T-helper 9 cell (primary cell): Measurements from ENCODE around the gene SPDYE16.
"Not testable (repeated sequence)": the region's sequence is repeated elsewhere in the genome, so short reads cannot be mapped to it uniquely, and the experiment has no call there.

ENCODE experiments used
- DNase-seq: peaks from one replicate; pipeline ENCODE4 v3.0.0-alpha.2; 2020
- total RNA-seq, 2 donors: gene quantifications; one replicate each; lab custom pipeline; 2026; lab: John Stamatoyannopoulos, UW

Gene SPDYE16
- total RNA-seq = 0 reads per million in 2 donors

- DNase-seq = not testable (repeated sequence)
Observed at GRCh38 chr7:76543197-76543596, at the start of gene SPDYE16. Gene SPDYE16 (minus strand): TSS chr7:76543297. CDS start chr7:76541459, 1,838 bp downstream.

DNA sequence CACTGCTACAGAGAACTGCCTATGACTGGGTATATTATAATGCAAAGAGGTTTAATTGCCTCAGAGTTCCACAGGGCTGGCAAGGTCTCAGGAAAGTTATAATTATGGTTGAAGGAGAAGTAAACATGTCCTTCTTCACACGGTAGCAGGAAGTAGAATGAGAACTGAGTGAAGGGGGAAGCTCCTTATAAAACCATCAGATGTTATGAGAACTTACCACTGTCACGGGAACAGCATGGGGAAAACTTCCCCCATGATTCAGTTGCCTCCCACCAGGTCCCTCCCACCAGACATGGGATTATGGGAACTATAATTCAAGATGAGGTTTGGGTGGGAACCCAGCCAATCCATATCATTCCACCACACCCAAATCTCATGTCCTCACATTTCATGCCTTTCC lies 49.6 kb upstream of the SPDYE16 start:
- DNase-seq = not testable (repeated sequence)

DNA sequence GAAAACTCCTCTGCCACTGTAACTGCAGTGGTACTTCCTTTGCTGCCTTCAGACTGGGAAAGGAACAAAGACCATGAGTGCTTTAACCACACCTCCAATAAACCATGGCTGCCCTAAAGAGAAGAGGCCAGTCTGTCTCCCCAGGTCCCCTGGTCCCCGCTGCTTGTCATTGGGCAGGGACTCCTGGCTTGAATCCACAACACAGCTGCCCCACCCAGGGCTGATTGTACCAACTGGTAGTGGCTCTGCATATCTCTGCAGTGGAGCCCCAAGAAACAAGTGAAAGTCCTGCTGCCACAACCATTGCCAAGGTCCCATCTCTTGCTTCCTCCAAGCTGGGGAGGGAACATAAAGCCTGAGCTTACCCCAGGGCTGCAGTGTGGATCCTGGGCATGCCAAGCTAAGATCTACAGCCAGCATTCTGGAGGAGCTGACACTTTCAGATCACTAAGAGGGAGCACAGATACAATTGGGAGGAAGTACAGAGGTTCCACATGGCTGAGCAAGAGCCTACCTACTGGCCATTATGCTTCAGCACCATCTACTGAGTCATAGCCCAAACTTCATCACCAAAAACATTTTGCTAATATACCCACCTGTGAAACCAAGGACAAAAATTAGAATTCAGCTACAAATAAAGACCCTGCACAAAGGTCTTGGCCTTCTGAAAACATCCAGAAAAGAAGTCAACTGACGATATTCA lies 48.7 kb upstream of the SPDYE16 start:
- DNase-seq = not testable (repeated sequence)

DNA sequence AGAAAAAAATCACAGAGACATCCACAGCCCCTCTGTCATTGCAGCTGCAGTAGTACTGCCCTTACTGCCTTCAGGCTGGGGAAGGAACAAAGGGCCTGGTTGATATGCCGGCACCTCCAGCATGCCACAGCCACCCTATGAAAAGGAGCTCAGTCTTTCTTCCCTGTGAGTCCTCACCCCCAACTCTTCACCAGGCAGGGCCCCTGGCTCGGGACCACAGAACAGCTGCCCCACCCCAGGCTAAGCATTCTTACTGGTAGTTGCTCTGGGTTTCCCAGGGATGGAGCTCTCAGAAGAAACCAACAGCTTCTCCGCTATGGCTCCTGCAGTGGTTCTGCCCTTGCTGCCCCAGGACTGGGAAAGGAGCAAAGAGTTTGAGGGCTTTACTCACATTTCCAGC lies 47.9 kb upstream of the SPDYE16 start:
- not testable (repeated sequence) for DNase-seq

- DNase-seq = not testable (repeated sequence)
Observed at GRCh38 chr7:76588586-76588985, 45.5 kb upstream of the SPDYE16 start.

GRCh38 chr7:76586585-76587315 lies 43.7 kb upstream of the SPDYE16 start:
- not testable (repeated sequence) for DNase-seq

GRCh38 chr7:76583636-76584281 lies 40.7 kb upstream of the SPDYE16 start:
- not testable (repeated sequence) for DNase-seq

DNA sequence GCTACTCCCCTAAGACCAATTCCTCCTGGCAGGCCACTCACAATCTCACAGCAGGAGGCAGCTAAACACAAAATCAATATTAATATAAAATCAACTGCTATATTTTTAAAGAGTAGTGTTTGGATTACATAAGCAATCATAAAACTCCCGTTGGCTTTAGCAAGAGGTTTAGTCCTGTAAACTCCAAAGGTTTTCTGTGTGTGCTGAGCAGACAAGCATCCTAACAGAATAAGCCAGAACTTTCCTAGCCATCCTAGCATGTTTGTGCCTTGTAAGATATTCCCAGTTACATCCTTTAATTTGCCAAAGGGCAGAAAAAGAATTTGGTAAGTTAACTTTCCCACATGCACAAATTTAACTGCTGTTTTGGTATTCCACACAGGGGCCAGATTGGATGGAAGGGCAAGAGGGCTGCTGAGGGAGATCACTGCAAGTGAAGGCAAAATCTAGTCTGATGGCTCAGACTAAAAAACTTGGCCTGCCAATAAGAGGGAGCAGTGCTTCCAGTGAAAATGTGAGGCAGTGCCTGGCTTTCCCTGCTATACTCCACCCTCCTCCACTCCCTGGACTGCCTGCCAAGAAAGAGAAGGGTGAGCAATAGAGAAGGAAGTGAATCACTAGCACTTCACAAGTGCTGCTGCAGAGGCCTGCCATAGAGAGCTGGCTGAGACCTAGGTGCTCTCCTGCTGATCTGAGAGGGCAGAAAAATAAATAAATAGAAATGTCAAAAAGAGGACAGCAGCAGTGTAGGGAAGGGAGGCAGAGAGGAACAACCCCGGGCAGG lies 39.9 kb upstream of the SPDYE16 start:
- not testable (repeated sequence) for DNase-seq

- not testable (repeated sequence) for DNase-seq
Observed at GRCh38 chr7:76575919-76576655, 33.0 kb upstream of the SPDYE16 start.

GRCh38 chr7:76575431-76575830 lies 32.3 kb upstream of the SPDYE16 start:
- not testable (repeated sequence) for DNase-seq

DNA sequence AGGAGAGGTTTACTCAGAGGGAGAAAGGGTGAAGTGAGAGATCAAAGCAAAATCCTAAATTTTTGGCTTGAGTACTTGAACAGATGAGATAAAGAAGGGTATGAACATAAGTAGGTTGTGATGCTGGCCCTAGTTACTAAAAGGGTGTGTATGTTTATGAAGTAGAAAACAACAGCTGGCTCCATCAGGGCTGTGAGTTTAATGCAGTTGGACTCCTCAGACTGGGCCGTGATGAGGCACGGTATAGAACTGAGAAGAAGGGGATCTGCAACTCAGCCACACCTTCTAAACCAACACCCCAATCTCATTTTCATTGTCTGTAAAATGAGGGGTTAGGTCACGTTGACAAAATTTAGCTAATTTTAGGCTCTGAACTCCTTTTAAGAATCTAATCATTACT lies 29.2 kb upstream of the SPDYE16 start:
- DNase-seq = not testable (repeated sequence)

DNA sequence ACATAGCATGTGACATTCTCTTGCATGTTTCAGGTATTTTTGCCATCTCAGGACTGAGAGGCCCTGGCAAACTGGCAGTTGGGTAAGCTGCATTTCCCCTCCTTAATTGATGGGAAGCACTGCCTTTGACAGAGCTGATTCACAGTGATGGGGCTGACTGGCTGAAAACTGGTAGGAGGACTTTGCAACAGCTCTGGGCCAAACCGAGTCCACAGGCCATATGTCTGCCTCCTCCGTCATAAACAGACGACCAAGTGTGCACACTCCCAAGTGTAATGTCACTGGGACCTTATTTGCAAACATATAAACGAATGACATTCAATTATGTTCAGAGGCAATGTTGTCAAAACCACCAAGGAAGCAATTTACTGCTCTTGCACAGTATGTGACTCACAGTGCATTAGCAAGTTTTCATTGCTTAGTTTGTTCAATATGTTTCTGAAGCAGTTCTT lies 27.3 kb upstream of the SPDYE16 start:
- DNase-seq = not testable (repeated sequence)

DNA sequence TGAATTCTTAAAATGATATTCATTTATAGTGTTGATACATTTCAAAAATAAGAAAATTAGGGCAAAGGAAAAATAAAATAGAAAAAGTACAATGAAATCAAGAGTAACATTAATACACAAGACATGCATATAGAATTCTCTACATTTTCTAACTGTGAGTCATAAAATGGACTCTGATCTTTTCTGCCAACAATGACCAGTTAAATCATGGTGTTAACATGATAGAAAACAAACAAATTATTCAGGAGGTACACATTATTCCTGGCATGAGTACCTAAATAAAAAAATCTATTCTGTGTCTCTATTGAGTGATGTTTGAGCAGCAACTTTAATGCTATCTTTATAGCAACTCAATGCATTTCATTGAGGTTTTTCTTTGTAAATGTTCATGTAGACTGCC lies 25.6 kb upstream of the SPDYE16 start:
- not testable (repeated sequence) for DNase-seq

DNA sequence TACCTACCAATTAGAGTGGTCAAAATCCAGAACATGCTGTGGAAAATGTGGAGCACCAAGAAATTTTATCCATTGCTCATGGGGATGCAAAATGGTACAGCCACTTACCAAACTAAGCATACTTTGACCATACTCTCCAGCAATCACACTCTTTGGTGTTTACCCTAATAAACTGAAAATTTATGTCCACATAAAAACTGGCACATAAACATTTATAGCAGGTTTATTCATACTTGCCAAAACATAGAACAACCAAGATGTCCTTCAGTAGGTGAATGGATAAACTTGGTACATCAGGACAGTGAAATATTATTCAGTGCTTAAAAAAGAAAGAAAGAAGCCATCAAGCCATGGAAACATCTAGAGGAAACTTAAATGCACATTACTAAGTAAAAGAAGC lies 24.7 kb upstream of the SPDYE16 start:
- DNase-seq = not testable (repeated sequence)

DNA sequence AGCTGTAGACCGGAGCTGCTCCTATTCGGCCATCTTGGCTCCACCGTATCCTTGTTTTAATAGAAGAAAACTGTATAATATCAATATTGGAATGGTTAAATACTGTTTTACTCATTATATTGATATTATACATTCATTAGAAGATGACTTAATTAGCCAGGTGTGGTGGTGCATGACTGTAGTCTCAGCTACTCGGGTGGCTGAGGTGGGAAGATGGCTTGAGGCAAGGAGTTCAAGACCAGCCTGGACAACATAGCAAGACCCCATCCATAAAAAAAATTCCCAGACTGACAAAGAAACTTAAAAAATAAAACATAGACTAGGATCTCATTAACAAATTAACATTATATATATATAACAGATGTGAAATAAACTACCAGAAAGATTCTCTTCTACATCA lies 24.2 kb upstream of the SPDYE16 start:
- not testable (repeated sequence) for DNase-seq

DNA sequence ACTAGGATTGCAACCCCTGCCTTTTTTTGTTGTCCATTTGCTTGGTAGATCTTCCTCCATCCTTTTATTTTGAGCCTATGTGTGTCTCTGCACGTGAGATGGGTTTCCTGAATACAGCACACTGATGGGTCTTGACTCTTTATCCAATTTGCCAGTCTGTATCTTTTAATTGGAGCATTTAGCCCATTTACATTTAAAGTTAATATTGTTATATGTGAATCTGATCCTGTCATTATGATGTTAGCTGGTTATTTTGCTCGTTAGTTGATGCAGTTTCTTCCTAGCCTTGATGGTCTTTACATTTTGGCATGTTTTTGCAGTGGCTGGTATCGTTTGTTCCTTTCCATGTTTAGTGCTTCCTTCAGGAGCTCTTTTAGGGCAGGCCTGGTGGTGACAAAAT lies 21.9 kb upstream of the SPDYE16 start:
- not testable (repeated sequence) for DNase-seq

- DNase-seq = not testable (repeated sequence)
Observed at GRCh38 chr7:76561342-76561741, 18.2 kb upstream of the SPDYE16 start.

GRCh38 chr7:76560157-76560556 lies 17.1 kb upstream of the SPDYE16 start:
- not testable (repeated sequence) for DNase-seq

DNA sequence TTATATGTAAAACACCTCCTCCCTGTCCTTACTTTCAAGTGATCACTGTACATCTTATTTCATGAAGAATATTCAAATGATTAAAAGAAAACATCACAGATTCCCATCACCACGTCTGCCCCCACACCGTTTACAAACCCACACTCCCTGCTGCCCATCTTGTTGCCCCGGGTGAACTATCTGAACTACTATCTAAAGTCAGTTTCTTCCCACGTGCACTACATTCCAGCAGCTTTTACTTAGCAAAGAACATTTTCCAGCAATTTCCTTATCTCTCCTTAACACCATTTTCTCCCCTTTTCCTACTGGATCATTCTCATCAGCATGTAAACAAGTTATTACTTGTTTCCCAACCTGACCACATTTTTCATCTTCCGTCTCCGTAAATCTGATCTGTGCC lies 16.6 kb upstream of the SPDYE16 start:
- DNase-seq = not testable (repeated sequence)

GRCh38 chr7:76551992-76552391 lies 8.9 kb upstream of the SPDYE16 start:
- DNase-seq = not testable (repeated sequence)

GRCh38 chr7:76549855-76550248 lies 6.8 kb upstream of the SPDYE16 start:
- DNase-seq = not testable (repeated sequence)
